Neural cell (in vitro differentiated cells): Measurements from ENCODE around the gene MYL6B. TPM values are rescaled to one million over a fixed set of nuclear protein-coding genes. Genes with fewer than 3 reads are reported as not detected.

Experiments
- H2AFZ ChIP-seq: fragments of 200-600, 300-800 bp; sonication (generic), shearing (Covaris generic); 2 replicates; pipeline ENCODE4 v1.6.0; 2014; ENCODE audit warnings: low read depth, mild to moderate bottlenecking, antibody characterized with exemption, low read length, moderate library complexity
- H3F3A ChIP-seq: fragments of 200-600 bp; shearing (Covaris generic); 2 replicates; pipeline ENCODE4 v1.6.1; 2016; ENCODE audit warnings: mild to moderate bottlenecking, moderate library complexity, mixed read lengths, antibody characterized with exemption, low read length; ENCODE audit not compliant: insufficient read depth, poor library complexity, severe bottlenecking
- H3K27ac ChIP-seq: fragments of 200-600, 300-800 bp; sonication (generic), shearing (Covaris generic); 2 replicates; pipeline ENCODE4 v1.5.1; 2014; ENCODE audit warnings: mild to moderate bottlenecking, low read length, moderate library complexity
- H3K27me3 ChIP-seq: fragments of 300-800, 200-600 bp; sonication (generic), shearing (Covaris generic); 2 replicates; pipeline ENCODE4 v1.6.0; 2014; ENCODE audit warnings: mild to moderate bottlenecking, low read depth, low read length, moderate library complexity; ENCODE audit not compliant: insufficient read depth
- H3K36me3 ChIP-seq: fragments of 300-800, 200-600 bp; sonication (generic), shearing (Covaris generic); 2 replicates; pipeline ENCODE4 v1.5.1; 2014; ENCODE audit warnings: mild to moderate bottlenecking, antibody characterized with exemption, low read length, moderate library complexity; ENCODE audit not compliant: insufficient read depth
- H3K4me2 ChIP-seq: fragments of 300-800, 200-600 bp; sonication (generic), shearing (Covaris generic); 2 replicates; pipeline ENCODE4 v1.6.0; 2014; ENCODE audit warnings: mild to moderate bottlenecking, low read length
- H3K4me3 ChIP-seq: fragments of 300-800, 200-600 bp; sonication (generic), shearing (Covaris generic); 2 replicates; pipeline ENCODE4 v1.5.1; 2014; ENCODE audit warnings: mild to moderate bottlenecking, low read length, moderate library complexity
- H3K79me2 ChIP-seq: fragments of 200-600 bp; shearing (Covaris generic); replicated peaks from 2 replicates; pipeline ENCODE4 v1.6.0; 2014; ENCODE audit warnings: mild to moderate bottlenecking, low read length, moderate library complexity; ENCODE audit not compliant: insufficient read depth
- H3K9ac ChIP-seq: fragments of 300-800, 200-600 bp; sonication (generic), shearing (Covaris generic); 2 replicates; pipeline ENCODE4 v1.6.1; 2016; ENCODE audit warnings: mild to moderate bottlenecking, low read length, mixed read lengths
- H3K9me2 ChIP-seq: fragments of 200-600 bp; shearing (Covaris generic); 2 replicates; pipeline ENCODE4 v1.6.1; 2016; ENCODE audit warnings: mild to moderate bottlenecking, low read length, mixed read lengths; ENCODE audit not compliant: insufficient read depth
- H3K9me3 ChIP-seq: fragments of 200-600, 300-800 bp; sonication (generic), shearing (Covaris generic); 2 replicates; pipeline ENCODE4 v1.6.1; 2016; ENCODE audit warnings: mild to moderate bottlenecking, mixed run types, low read length, moderate library complexity, mixed read lengths
- H4K20me1 ChIP-seq: fragments of 200-600 bp; shearing (Covaris generic); 2 replicates; pipeline ENCODE4 v1.6.1; 2016; ENCODE audit warnings: mild to moderate bottlenecking, mixed run types; ENCODE audit not compliant: insufficient read depth
- EP300 ChIP-seq: fragments of 450-650 bp; conservative IDR thresholded peaks from 2 replicates; pipeline ENCODE4 v1.6.1; 2014; ENCODE audit warnings: antibody characterized with exemption, mild to moderate bottlenecking, moderate library complexity; ENCODE audit not compliant: poor library complexity, severe bottlenecking
- EZH2 ChIP-seq: fragments of 200-600, 300-800 bp; shearing (Covaris generic), sonication (generic); IDR thresholded peaks from 2 replicates; pipeline ENCODE4 v1.6.1; 2014; ENCODE audit warnings: antibody characterized with exemption, low read length, borderline replicate concordance, mild to moderate bottlenecking; ENCODE audit not compliant: insufficient read depth, poor library complexity, severe bottlenecking
- MXI1 ChIP-seq: fragments of 450-650 bp; conservative IDR thresholded peaks from 2 replicates; pipeline ENCODE4 v1.6.1; 2014; ENCODE audit warnings: antibody characterized with exemption, mild to moderate bottlenecking; ENCODE audit not compliant: poor library complexity, severe bottlenecking
- POLR2AphosphoS5 ChIP-seq: IDR thresholded peaks from 2 replicates; pipeline ENCODE4 v1.6.1; 2012
- RAD21 ChIP-seq: fragments of 450-650 bp; conservative IDR thresholded peaks from 2 replicates; pipeline ENCODE4 v1.6.1; 2014; ENCODE audit warnings: antibody characterized with exemption, mild to moderate bottlenecking, moderate library complexity
- SMC3 ChIP-seq: fragments of 450-650 bp; conservative IDR thresholded peaks from 2 replicates; pipeline ENCODE4 v1.6.1; 2014; ENCODE audit warnings: antibody characterized with exemption, mild to moderate bottlenecking, moderate library complexity; ENCODE audit not compliant: poor library complexity
- TAF1 ChIP-seq: IDR thresholded peaks from 2 replicates; pipeline ENCODE4 v1.6.1; 2012; ENCODE audit warnings: low read depth
- polyA plus RNA-seq: library from polyadenylated mRNA; depleted of rRNA; stranded (reverse); fragments of >200 nt; gene quantifications from 2 replicates; pipeline ENCODE4 v1.2.3, GENCODE V29; 2014
- TF ChIP-seq, protein P1 (sequence below): fragments of 450-650 bp; IDR thresholded peaks from 2 replicates; pipeline ENCODE4 v1.5.1; 2014; ENCODE audit warnings: antibody characterized with exemption, mild to moderate bottlenecking, moderate library complexity; ENCODE audit not compliant: poor library complexity, severe bottlenecking
- TF ChIP-seq, protein P2 (sequence below): IDR thresholded peaks from 2 replicates; pipeline ENCODE4 v1.6.1; 2012; ENCODE audit warnings: borderline replicate concordance

Gene MYL6B
- polyA plus RNA-seq, 1 donor from 2014 or later = 376 TPM

DNA sequence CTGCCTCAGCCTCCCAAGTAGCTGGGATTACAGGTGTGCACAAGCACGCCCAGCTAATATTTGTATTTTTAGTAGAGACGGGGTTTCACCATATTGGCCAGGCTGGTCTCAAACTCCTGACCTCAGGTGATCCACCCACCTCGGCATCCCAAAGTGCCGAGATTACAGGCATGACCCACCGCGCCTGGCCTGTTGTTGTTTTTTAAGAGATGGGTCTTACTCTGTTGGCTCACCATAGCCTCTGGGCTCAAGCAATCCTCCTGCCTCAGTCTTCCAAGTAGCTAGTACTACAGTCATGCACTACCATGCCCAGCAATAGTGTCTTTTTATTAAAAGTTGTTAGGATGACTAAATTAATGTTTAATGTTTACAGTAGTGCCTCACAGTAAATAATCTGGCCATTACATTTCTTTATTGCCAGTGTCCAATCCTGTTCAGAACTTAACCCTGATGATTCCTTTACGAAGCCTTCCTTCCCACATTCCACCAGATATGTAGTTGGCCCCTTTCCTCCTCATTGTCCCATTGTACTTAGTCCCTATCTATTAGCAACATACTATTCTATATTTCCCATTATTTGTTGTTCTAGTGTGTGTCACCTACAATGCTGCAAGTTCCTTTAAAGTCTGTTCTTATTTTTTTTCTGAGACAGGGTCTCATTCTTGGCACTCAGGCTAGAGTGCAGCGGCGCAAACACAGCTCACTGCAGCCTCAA, 45.7 kb downstream of the MYL6B start:
- Histone ChIP-seq H3K9me3 (no peaks in the 10 kb centered on the region), H3K79me2 (no peaks in the 10 kb centered on the region), H4K20me1 (no peaks in the 10 kb centered on the region), H2AFZ (no peak overlapping the region), H3K27ac (no peak overlapping the region), H3F3A (no peaks in the 10 kb centered on the region), H3K9ac (no peak overlapping the region), H3K4me2 (no peak overlapping the region), H3K36me3 (no peaks in the 10 kb centered on the region), H3K9me2 (no peaks in the 10 kb centered on the region), H3K27me3 (no peaks in the 10 kb centered on the region), H3K4me3 (no peak overlapping the region)
- TF ChIP-seq, protein P1, sequence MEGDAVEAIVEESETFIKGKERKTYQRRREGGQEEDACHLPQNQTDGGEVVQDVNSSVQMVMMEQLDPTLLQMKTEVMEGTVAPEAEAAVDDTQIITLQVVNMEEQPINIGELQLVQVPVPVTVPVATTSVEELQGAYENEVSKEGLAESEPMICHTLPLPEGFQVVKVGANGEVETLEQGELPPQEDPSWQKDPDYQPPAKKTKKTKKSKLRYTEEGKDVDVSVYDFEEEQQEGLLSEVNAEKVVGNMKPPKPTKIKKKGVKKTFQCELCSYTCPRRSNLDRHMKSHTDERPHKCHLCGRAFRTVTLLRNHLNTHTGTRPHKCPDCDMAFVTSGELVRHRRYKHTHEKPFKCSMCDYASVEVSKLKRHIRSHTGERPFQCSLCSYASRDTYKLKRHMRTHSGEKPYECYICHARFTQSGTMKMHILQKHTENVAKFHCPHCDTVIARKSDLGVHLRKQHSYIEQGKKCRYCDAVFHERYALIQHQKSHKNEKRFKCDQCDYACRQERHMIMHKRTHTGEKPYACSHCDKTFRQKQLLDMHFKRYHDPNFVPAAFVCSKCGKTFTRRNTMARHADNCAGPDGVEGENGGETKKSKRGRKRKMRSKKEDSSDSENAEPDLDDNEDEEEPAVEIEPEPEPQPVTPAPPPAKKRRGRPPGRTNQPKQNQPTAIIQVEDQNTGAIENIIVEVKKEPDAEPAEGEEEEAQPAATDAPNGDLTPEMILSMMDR = no peak
- no peak for TF ChIP-seq EZH2

DNA sequence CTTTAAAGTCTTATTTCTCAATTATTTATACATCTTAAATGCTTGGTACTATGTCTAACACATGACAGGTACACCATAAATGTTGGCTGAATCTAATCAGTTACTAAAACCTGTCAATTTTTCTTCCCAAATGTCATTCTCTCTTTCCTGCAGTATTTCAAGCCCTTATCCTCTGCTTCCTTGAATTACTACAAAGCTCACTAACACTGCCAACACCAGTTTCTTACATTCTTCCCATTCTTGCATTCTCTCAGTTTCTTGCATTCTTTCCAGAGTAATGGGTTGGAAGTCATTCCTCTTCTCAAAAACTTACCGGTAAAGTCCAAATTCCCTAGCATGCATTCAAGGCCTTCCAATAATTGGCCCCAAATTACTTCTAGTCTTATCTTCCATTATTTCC, 46.4 kb downstream of the MYL6B start:
- no peaks in the 10 kb centered on the region for H3K79me2 ChIP-seq
- no peak overlapping the region for H3K9ac ChIP-seq
- H3K27ac ChIP-seq = no peak overlapping the region
- TF ChIP-seq MXI1 (no peak), EP300 (no peak), POLR2AphosphoS5 (no peak), SMC3 (no peak), EZH2 (no peak), RAD21 (no peak), TAF1 (no peak)
- TF ChIP-seq, protein P2, sequence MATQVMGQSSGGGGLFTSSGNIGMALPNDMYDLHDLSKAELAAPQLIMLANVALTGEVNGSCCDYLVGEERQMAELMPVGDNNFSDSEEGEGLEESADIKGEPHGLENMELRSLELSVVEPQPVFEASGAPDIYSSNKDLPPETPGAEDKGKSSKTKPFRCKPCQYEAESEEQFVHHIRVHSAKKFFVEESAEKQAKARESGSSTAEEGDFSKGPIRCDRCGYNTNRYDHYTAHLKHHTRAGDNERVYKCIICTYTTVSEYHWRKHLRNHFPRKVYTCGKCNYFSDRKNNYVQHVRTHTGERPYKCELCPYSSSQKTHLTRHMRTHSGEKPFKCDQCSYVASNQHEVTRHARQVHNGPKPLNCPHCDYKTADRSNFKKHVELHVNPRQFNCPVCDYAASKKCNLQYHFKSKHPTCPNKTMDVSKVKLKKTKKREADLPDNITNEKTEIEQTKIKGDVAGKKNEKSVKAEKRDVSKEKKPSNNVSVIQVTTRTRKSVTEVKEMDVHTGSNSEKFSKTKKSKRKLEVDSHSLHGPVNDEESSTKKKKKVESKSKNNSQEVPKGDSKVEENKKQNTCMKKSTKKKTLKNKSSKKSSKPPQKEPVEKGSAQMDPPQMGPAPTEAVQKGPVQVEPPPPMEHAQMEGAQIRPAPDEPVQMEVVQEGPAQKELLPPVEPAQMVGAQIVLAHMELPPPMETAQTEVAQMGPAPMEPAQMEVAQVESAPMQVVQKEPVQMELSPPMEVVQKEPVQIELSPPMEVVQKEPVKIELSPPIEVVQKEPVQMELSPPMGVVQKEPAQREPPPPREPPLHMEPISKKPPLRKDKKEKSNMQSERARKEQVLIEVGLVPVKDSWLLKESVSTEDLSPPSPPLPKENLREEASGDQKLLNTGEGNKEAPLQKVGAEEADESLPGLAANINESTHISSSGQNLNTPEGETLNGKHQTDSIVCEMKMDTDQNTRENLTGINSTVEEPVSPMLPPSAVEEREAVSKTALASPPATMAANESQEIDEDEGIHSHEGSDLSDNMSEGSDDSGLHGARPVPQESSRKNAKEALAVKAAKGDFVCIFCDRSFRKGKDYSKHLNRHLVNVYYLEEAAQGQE = no peak
- TF ChIP-seq, protein P1 = no peak
- no peaks in the 10 kb centered on the region for H3F3A ChIP-seq
- no peak overlapping the region for H3K4me2 ChIP-seq
- H3K4me3 ChIP-seq = no peak overlapping the region
- no peaks in the 10 kb centered on the region for H3K9me2 ChIP-seq
- H4K20me1 ChIP-seq = no peaks in the 10 kb centered on the region
- H3K27me3 ChIP-seq = no peaks in the 10 kb centered on the region
- no peak overlapping the region for H2AFZ ChIP-seq
- no peaks in the 10 kb centered on the region for H3K36me3 ChIP-seq
- no peaks in the 10 kb centered on the region for H3K9me3 ChIP-seq
